ENCODE measurements around the gene NCKAP5.
"Not testable (repeated sequence)": the region's sequence is repeated elsewhere in the genome, so short reads cannot be mapped to it uniquely, and the experiment has no call there.

The NCKAP5 gene

DNA sequence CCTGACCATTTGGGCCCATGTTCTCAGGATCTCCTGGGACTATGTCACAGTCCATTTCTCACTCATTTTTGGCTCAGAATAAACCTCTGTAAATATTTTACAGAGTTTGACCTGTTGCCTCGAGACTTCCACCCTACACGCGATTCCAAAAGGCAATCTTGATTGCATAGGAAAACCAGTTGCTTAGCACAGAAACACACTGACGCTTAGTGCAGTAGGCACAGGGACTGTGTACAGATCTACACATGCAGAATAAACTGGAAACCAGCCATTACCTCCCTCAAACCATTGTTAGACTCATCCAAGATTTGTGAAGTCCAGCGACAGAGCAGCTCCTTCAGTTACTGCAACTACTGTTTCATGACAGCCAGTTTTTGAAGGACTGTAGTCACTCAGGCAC is 73.0 kb downstream of the NCKAP5 start:
- no peak for DNase-seq

GRCh38 chr2:133492719-133493380 is 75.4 kb downstream of the NCKAP5 start:
- DNase-seq: no peak

- no peak for DNase-seq
These were observed 77.8 kb downstream of the NCKAP5 start for GRCh38 chr2:133490411-133490980.

DNA sequence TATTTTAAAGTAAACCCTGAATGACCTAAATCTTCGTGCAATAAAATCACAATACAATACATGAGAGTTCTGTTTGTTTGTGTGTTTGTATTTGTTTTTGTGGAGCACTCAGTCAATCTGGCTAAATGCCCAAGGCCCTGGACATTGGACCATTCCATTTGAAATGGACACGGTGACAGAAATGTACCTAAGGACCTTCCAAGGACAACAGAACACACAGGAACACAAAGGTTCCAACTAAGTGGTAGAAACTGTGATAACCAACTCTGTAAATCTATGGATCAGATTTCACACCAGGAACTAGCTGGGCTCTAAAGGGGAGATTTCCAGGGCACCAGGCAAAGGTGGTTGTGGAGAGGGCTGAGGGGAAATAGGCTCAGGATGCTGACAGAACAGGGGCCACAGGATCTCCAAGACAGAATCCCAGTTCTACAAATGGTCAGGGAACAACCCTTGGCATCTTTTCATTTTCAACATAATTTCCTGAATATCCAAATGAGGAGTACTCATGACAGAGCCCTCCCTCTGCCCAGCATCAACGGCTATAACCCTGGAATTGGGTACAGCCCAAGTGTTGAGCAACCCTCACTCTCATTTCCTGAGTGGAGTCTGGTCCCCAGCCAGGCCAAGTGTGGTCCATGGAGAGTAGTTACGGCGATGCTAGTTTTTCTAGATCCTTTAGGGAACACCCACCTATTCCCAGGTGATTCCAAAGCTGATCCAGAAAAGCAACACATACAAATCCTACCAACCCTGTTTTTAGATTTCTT is 78.4 kb downstream of the NCKAP5 start:
- DNase-seq: no peak

DNA sequence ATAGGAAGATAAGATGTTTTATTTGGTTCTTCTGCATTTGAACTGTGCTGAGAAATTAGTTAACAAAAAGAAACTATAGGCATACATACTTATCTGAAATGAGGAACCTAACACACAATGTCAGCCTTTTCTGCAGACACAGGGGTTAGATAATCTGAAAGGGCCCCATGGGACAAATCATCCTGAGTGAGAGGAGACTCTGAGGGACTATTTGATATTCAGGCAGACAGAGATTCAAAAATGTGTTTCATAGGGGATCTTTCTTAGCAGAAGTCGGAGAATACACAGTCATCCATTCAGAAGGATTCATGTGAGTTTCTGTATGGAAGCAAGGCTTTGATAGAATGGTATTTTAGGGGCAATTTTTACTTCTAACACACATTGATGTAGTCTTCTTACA is 79.1 kb downstream of the NCKAP5 start:
- no peak for DNase-seq

GRCh38 chr2:133486771-133487191 is 81.5 kb downstream of the NCKAP5 start:
- DNase-seq: no peak

GRCh38 chr2:133485868-133486267 is 82.4 kb downstream of the NCKAP5 start:
- no peak for DNase-seq

GRCh38 chr2:133484784-133485183 is 83.5 kb downstream of the NCKAP5 start:
- DNase-seq: no peak

DNA sequence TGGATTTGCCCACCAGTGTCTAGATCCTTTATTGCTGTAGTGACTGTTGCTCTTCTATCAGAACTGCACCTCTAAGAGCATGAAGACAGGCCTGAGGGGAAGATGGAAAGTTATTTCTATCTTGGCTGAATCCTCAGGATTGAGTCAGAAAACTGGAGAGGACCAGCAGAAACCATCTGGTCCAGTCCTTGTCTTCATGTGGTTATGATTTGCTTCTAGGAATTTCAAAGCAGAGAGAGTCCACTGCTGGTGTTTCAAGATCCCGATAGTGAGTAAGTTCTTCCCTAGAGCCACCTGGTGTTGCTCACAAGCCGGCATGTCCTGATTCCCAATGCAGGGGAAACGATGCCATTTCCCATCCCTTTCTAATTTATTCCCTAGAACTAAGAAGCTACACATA is 84.2 kb downstream of the NCKAP5 start:
- DNase-seq: no peak

DNA sequence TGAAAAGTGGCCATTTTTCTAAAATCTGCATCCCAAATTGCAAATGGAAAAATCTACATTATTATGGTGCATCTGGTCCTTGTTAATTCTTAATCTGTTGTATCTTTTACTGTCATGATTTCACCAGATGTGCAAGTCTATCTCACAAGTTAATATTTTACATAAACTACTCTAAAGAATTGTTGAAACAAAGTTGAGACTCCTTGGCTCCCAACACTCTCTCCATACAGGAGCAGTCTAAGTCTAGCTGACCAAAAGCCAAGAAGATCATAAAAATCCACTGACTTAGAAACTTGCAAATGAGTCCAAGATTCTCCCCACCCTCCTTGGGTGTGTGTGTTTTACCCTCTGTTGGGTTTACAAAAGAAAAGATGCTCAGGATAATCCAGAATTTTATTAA is 85.1 kb downstream of the NCKAP5 start:
- no peak for DNase-seq

- DNase-seq: no peak
These were observed 87.4 kb downstream of the NCKAP5 start for GRCh38 chr2:133480707-133481429.

DNA sequence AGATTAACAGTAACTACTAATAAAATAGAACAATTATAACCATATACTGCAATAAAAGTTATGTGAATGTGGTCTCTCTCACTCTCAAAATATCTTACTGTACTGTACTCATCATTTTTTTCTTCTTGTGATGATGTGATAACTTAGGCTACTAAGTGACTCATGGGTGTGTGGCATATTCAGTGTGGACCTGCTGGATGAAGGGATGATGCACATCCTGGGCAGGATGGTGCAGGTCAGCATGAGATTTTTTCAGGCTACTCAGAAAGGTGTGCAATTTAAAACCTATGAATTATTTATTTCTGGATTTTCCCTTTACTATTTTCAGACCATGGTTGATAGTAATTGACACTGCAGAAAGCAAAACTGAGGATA is 90.7 kb downstream of the NCKAP5 start:
- DNase-seq: no peak

- DNase-seq: no peak
These were observed 91.2 kb downstream of the NCKAP5 start for GRCh38 chr2:133476931-133477615.

GRCh38 chr2:133476286-133476685 is 92.0 kb downstream of the NCKAP5 start:
- no peak for DNase-seq

- no peak for DNase-seq
These were observed 92.7 kb downstream of the NCKAP5 start for GRCh38 chr2:133475610-133476009.

GRCh38 chr2:133470446-133470845 is 97.8 kb downstream of the NCKAP5 start:
- DNase-seq: not testable (repeated sequence)

DNA sequence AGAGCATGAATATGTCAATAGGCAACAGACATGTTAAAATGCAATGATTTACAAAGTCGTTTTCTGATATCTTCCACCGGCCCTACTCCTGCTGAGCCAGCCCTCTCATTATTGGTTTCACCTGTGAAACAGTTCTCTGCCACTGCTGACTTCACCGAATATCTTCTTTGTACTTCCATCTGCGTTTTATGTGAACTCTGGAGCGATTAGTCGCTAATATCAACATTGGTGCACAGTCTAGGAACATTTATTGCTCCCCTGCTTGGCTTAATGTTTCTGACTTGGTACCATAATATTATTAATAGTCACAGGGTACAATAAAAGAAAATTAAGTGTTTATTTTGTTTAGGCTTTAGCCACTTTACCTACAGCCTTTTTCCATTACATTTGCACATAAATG is 105.5 kb downstream of the NCKAP5 start:
- DNase-seq: no peak

GRCh38 chr2:133461484-133461883 is 106.8 kb downstream of the NCKAP5 start:
- no peak for DNase-seq

GRCh38 chr2:133459590-133459989 is 108.7 kb downstream of the NCKAP5 start:
- no peak for DNase-seq

DNA sequence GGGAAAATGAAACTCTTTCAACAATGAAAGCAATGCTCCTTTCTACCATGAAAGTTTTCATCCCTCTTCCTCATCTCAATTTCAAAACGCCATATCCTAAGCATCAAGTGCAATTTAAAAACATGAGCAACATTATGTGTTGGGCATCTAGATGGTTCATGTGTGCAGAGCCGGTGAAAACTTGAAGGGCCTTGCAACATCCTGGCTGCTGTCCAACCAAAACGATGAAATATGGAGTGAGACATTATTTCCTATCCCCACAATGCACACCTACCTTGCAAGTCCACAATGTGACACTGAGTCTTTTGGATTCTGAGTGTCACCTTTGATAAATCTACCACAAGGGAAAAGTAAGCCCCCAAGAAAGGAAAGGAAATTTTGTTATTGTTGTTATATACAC is 110.0 kb downstream of the NCKAP5 start:
- DNase-seq: no peak

DNA sequence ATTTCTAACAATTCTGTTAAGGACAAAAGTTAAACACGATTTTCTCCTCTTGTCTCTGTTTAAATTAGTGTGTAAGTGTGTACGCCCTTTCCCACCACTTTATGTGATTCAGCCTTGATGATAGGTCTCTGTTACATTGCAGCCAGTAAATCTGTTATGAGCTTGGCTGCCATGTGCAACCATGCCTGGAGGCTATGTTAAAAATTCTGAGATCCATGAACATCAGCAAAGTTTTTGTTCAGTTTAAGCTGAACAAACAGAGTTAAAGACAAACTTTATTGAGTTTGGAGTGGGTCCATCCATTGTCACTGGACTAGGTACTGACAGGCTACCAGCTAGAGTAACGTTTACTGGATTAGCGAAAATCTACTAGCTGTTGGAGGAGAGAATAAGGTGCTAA is 110.4 kb downstream of the NCKAP5 start:
- no peak for DNase-seq

DNA sequence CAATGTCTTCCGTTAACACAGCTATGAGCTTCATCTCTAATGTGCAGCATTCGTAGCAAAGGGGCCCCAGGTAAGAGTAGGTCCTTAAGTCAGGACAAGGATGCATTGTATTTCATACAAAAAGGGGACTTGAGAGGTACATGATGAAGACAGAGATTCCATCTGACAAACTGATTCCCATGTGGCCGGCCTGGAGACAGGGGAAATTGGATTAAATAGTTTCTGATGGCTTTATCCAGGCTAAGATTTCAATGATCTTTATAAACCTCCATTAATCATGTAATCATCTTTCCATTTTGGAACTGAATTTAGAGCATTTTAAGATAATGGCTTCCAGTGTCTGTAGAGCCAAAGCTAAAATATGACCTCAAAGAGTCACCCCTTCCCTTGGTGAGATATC is 111.3 kb downstream of the NCKAP5 start:
- DNase-seq: no peak

- no peak for DNase-seq
These were observed 112.1 kb downstream of the NCKAP5 start for GRCh38 chr2:133456156-133456555.

Measured in DMS79 (cell line).